SK-N-SH treated with all-trans-retinoic acid at 6 μM for 48 hours (cell line): ENCODE data around the gene KPNA2.

Experiments
- ATAC-seq: fragments of 200-7000 bp; cut with Tn5 transposase; 3 replicates; pipeline ENCODE4 v1.9.1; 2020; ENCODE audit warnings: mild to moderate bottlenecking, moderate library complexity
- BACH2 ChIP-seq: fragments of 250-450 bp; sonication (Bioruptor Pico); IDR thresholded peaks from 2 replicates; pipeline ENCODE4 v1.9.0; 2021; ENCODE audit warnings: mild to moderate bottlenecking, borderline replicate concordance
- CREB5 ChIP-seq: fragments of 250-450 bp; sonication (Bioruptor Pico); IDR thresholded peaks from 2 replicates; pipeline ENCODE4 v1.5.1; 2020; ENCODE audit warnings: low read depth, mild to moderate bottlenecking, moderate library complexity
- CSDC2 ChIP-seq: fragments of 250-450 bp; sonication (Bioruptor Pico); IDR thresholded peaks from 2 replicates; pipeline ENCODE4 v1.5.0; 2020; ENCODE audit warnings: mild to moderate bottlenecking, moderate library complexity
- CSRNP3 ChIP-seq: fragments of 250-450 bp; sonication (Bioruptor Pico); IDR thresholded peaks from 2 replicates; pipeline ENCODE4 v1.5.1; 2021; ENCODE audit warnings: mild to moderate bottlenecking, moderate library complexity
- ESRRG ChIP-seq: fragments of 250-450 bp; sonication (Bioruptor Pico); IDR thresholded peaks from 2 replicates; pipeline ENCODE4 v1.6.1; 2021; ENCODE audit warnings: mild to moderate bottlenecking
- OSR1 ChIP-seq: fragments of 250-450 bp; sonication (Bioruptor Pico); IDR thresholded peaks from 2 replicates; pipeline ENCODE4 v1.8.0; 2022; ENCODE audit warnings: moderate library complexity, mild to moderate bottlenecking, inconsistent platforms
- PATZ1 ChIP-seq: fragments of 250-450 bp; sonication (Bioruptor Pico); IDR thresholded peaks from 2 replicates; pipeline ENCODE4 v1.8.0; 2020; ENCODE audit warnings: mild to moderate bottlenecking, moderate library complexity, borderline replicate concordance
- POU6F1 ChIP-seq: fragments of 250-450 bp; sonication (Bioruptor Pico); IDR thresholded peaks from 2 replicates; pipeline ENCODE4 v1.8.0; 2021; ENCODE audit warnings: low read depth, mild to moderate bottlenecking, moderate library complexity, borderline replicate concordance
- PPARA ChIP-seq: fragments of 250-450 bp; sonication (Bioruptor Pico); IDR thresholded peaks from 2 replicates; pipeline ENCODE4 v1.5.0; 2020; ENCODE audit warnings: mild to moderate bottlenecking, borderline replicate concordance
- RARB ChIP-seq: fragments of 250-450 bp; sonication (Bioruptor Pico); IDR thresholded peaks from 2 replicates; pipeline ENCODE4 v1.8.0; 2021; ENCODE audit warnings: mild to moderate bottlenecking, moderate library complexity
- SNAI2 ChIP-seq: fragments of 250-450 bp; sonication (Bioruptor Pico); IDR thresholded peaks from 2 replicates; pipeline ENCODE4 v1.5.0; 2020; ENCODE audit warnings: mild to moderate bottlenecking, moderate library complexity
- TCF4 ChIP-seq: fragments of 250-450 bp; sonication (Bioruptor Pico); IDR thresholded peaks from 2 replicates; pipeline ENCODE4 v1.8.0; 2021; ENCODE audit warnings: mild to moderate bottlenecking, moderate library complexity, borderline replicate concordance
- TOX ChIP-seq: fragments of 250-450 bp; sonication (Bioruptor Pico); IDR thresholded peaks from 2 replicates; pipeline ENCODE4 v1.8.0; 2021; ENCODE audit warnings: mild to moderate bottlenecking, moderate library complexity, borderline replicate concordance
- ZFP3 ChIP-seq: fragments of 250-450 bp; sonication (Bioruptor Pico); IDR thresholded peaks from 2 replicates; pipeline ENCODE4 v1.5.0; 2020; ENCODE audit warnings: mild to moderate bottlenecking, moderate library complexity
- ZFP30 ChIP-seq: fragments of 450-650 bp; formaldehyde crosslinking; IDR thresholded peaks from 2 replicates; pipeline ENCODE4 v1.5.0; 2022; ENCODE audit warnings: mild to moderate bottlenecking, moderate library complexity
- ZNF565 ChIP-seq: fragments of 450-650 bp; formaldehyde crosslinking; conservative IDR thresholded peaks from 2 replicates; pipeline ENCODE4 v1.5.0; 2020; ENCODE audit warnings: low read depth, mild to moderate bottlenecking, moderate library complexity

KPNA2 gene

GRCh38 chr17:68035523-68036303 is at the start of gene KPNA2:
Gene KPNA2 (plus strand): TSS chr17:68035735. CDS start chr17:68037133, 1,398 bp downstream.
- TF ChIP-seq ZFP3: no peak
- no peak for TF ChIP-seq PPARA (CRISPR knock-in tag)
- TF ChIP-seq POU6F1 (CRISPR knock-in tag): no peak
- no peak for TF ChIP-seq CSRNP3
- TF ChIP-seq CSDC2 (CRISPR knock-in tag): no peak
- TF ChIP-seq TOX (CRISPR knock-in tag): no peak
- no peak for TF ChIP-seq ZFP30
- TF ChIP-seq ESRRG (CRISPR knock-in tag): no peak
- TF ChIP-seq RARB (CRISPR knock-in tag): no peak
- no peak for TF ChIP-seq ZNF565
- no peak for TF ChIP-seq PATZ1 (CRISPR knock-in tag)
- TF ChIP-seq BACH2 (CRISPR knock-in tag): no peak
- TF ChIP-seq SNAI2 (CRISPR knock-in tag): no peak
- ATAC-seq: peak; percentile 93

GRCh38 chr17:67990909-67991308 is 44.6 kb upstream of the KPNA2 start:
- ATAC-seq: no peak

GRCh38 chr17:67992548-67993152 is 42.9 kb upstream of the KPNA2 start:
- ATAC-seq: no peak; the same call in 2 of the 3 replicates
- TF ChIP-seq CREB5 (CRISPR knock-in tag) (no peak), ZNF565 (no peak), CSRNP3 (no peak), SNAI2 (CRISPR knock-in tag) (no peak), TCF4 (CRISPR knock-in tag) (no peak)

More at GRCh38 chr17:67990909-67991308, 44.6 kb upstream of the KPNA2 start:
- TF ChIP-seq POU6F1 (CRISPR knock-in tag) (no peak), PATZ1 (CRISPR knock-in tag) (no peak), OSR1 (CRISPR knock-in tag) (no peak)
